Measurements from ENCODE around the gene MTFMT. TPM values are rescaled to one million over a fixed set of nuclear protein-coding genes. Genes with fewer than 3 reads are reported as not detected.
A peak's percentile ranks its signal among the peaks of the same experiment; 100 is the strongest.
"Not testable (repeated sequence)": the region's sequence is repeated elsewhere in the genome, so short reads cannot be mapped to it uniquely, and the experiment has no call there.

Gene MTFMT
- total and polyA plus RNA-seq, 2 experiments from 2014 or later = 16.8 to 18.2 TPM

DNA sequence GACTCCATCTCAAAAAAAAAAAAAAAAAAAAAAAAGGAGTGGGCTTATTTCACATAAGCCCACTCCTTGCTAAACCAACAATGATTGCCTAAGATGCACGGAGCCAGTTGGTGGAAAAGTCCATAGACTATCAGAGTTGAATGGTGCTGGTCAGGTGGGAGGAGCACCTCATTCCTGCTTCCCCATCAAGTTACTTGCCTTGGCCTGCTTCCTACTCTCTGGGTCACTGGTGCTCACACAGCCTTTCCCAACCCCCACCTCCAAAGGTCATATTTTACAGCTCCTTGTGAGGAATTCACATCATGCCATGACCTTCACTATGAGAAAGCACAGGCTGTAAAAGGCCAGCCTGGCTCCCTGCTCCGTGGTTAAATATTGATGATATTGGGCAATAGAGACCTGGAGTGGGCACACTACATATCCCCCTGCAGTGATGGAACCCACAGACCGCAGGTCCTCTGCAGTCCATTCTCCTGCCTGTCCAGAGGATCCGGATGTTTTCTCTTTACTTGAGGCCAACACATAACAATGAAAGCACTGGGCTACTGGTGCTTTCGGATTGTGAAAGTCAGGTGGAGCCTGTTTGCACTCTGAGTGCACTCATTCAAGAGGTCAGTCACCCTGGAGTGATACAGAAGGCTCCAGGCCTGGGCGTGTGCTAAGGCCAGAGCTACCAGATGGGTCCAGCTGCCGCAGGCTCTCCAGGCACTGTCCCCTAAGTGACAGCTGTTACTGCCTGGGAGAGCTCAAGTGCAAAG lies 15.5 kb upstream of the MTFMT start, which contains the start of gene SLC51B:
SLC51B (plus strand) TSS at position 664 of the 758 bp plus-strand sequence. CDS start 4,618 bp downstream, outside the sequence.
- Histone ChIP-seq H3K9me3 (ENCODE audit: low read depth) (no peaks in the 10 kb centered on the region), H3K4me3 (no peak within 1 kb of the TSS), H3K27ac (peak within 1 kb of the TSS; percentile 74), H3K27me3 (no peaks in the 10 kb centered on the region), H4K20me1 (ENCODE audit: insufficient read depth, poor library complexity, severe bottlenecking) (no peaks in the 10 kb centered on the region), H3K4me2 (peak within 1 kb of the TSS; percentile 57), H2AFZ (no peak within 1 kb of the TSS), H3K79me2 (peaks cover 13% of the 10 kb centered on the region), H3K9me2 (replicated peaks; ENCODE audit: insufficient read depth) (no peaks in the 10 kb centered on the region), H3K36me3 (replicated peaks; ENCODE audit: insufficient read depth, low read depth) (no peaks in the 10 kb centered on the region), H3K4me1 (ENCODE audit: insufficient read depth) (peaks cover 15% of the 10 kb centered on the region)
- TF ChIP-seq EZH2phosphoT487 (IDR thresholded peaks at IDR 0.05; ENCODE audit: low read depth, severe bottlenecking, unreplicated experiment) (no peak), EZH2 (IDR thresholded peaks at IDR 0.05; ENCODE audit: borderline replicate concordance) (no peak)
- TF ChIP-seq, protein P1, sequence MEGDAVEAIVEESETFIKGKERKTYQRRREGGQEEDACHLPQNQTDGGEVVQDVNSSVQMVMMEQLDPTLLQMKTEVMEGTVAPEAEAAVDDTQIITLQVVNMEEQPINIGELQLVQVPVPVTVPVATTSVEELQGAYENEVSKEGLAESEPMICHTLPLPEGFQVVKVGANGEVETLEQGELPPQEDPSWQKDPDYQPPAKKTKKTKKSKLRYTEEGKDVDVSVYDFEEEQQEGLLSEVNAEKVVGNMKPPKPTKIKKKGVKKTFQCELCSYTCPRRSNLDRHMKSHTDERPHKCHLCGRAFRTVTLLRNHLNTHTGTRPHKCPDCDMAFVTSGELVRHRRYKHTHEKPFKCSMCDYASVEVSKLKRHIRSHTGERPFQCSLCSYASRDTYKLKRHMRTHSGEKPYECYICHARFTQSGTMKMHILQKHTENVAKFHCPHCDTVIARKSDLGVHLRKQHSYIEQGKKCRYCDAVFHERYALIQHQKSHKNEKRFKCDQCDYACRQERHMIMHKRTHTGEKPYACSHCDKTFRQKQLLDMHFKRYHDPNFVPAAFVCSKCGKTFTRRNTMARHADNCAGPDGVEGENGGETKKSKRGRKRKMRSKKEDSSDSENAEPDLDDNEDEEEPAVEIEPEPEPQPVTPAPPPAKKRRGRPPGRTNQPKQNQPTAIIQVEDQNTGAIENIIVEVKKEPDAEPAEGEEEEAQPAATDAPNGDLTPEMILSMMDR (IDR thresholded peaks at IDR 0.05; ENCODE audit: poor library complexity) = no peak
- 47% methylated on average over 7 of the region's 7 CpGs for WGBS (ENCODE audit: low lambda C conversion rate, missing lambda C conversion rate)
- peak; percentile 75 for DNase-seq (ENCODE audit: low spot score)

DNA sequence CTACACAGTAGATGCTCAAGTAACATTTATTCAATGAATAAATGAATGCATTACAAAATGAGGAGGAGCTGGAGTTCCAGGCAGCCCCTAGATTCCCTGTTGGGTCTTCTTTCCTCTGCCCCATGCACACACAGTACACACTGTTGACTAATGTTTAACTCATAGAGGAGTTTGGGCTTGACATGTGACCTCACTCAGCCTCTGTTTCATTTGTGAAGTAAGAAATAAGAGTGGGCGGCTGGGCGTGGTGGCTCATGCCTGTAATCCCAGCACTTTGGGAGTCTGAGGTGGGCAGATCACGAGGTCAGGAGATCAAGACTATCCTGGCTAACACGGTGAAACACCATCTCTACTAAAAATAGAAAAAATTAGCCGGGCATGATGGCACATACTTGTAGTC lies 14.8 kb upstream of the MTFMT start:
- H3K4me2 ChIP-seq = peak overlapping the region; percentile 57
- peaks cover 15% of the 10 kb centered on the region for H3K4me1 ChIP-seq (ENCODE audit: insufficient read depth)
- not testable (repeated sequence) for H3K36me3 ChIP-seq (replicated peaks; ENCODE audit: insufficient read depth, low read depth); H4K20me1 ChIP-seq (ENCODE audit: insufficient read depth, poor library complexity, severe bottlenecking); H3K27me3 ChIP-seq; H2AFZ ChIP-seq; H3K9me2 ChIP-seq (replicated peaks; ENCODE audit: insufficient read depth); H3K4me3 ChIP-seq; H3K9me3 ChIP-seq (ENCODE audit: low read depth)
- WGBS (ENCODE audit: low lambda C conversion rate, missing lambda C conversion rate) = 73% methylated on average over 5 of the region's 5 CpGs
- peak; percentile 76 for DNase-seq (ENCODE audit: low spot score)
- H3K27ac ChIP-seq = peak overlapping the region; percentile 74
- H3K79me2 ChIP-seq = peaks cover 13% of the 10 kb centered on the region

DNA sequence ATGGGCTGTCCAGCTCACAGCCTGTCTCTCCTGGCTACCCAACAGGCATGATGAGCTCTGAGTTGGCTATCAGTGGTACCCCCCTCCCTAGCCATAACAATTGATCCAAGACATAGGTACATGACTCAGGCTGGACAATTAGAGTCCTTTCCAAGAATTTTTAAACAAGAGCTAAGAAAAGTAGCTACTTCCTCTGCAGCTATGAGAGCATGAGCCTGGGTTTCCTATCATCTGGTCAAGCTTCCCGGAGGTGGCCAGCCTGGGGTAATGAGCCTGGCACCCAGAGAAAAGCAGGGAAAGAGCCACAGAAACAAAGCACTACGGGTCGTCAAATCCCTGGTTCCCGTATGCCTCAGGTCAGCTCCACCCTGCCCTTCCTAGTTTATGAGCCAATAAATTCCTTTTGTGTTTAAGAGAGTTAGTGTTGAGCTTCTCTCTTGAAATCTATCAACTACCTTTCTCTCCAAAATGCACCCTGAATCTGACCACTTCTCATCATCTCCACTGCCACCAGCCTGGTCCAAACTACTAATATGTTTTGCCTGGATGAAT lies 13.4 kb upstream of the MTFMT start:
- H3K4me2 ChIP-seq = no peak overlapping the region

DNA sequence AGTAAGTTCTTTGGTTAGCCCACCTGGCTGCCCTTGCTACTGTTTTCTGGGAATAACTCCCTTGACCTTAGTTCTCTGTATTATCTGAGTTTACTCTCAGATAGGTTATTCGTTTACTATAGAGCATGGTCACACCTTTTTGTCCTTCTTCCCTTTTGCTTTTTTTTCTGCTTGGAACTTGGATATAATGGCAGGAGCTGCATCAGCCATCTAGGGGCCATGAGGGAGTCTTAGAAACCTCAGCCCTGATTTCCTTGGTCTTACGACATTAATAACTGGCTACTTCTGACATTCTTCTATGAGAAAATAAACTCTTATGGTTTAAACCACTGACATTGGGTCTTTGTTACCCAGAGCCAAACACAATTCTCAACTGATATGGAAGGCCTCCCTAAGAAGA lies 12.3 kb upstream of the MTFMT start:
- TF ChIP-seq EZH2phosphoT487 (IDR thresholded peaks at IDR 0.05; ENCODE audit: low read depth, severe bottlenecking, unreplicated experiment) (no peak), EZH2 (IDR thresholded peaks at IDR 0.05; ENCODE audit: borderline replicate concordance) (no peak)
- TF ChIP-seq, protein P1 (IDR thresholded peaks at IDR 0.05; ENCODE audit: poor library complexity) = no peak
- Histone ChIP-seq H3K79me2 (peaks cover 4% of the 10 kb centered on the region), H3K27ac (no peak overlapping the region), H3K4me2 (no peak overlapping the region), H3K27me3 (no peaks in the 10 kb centered on the region), H3K9me2 (replicated peaks; ENCODE audit: insufficient read depth) (no peaks in the 10 kb centered on the region), H2AFZ (no peak overlapping the region), H3K9me3 (ENCODE audit: low read depth) (no peaks in the 10 kb centered on the region), H3K4me1 (ENCODE audit: insufficient read depth) (peaks cover 22% of the 10 kb centered on the region), H3K36me3 (replicated peaks; ENCODE audit: insufficient read depth, low read depth) (no peaks in the 10 kb centered on the region), H4K20me1 (ENCODE audit: insufficient read depth, poor library complexity, severe bottlenecking) (no peaks in the 10 kb centered on the region), H3K4me3 (no peak overlapping the region)
- no peak for DNase-seq (ENCODE audit: low spot score)
- WGBS (ENCODE audit: low lambda C conversion rate, missing lambda C conversion rate) = 90% methylated on average over 2 of the region's 2 CpGs

More for the DNA sequence above, 13.4 kb upstream of the MTFMT start:
- no peaks in the 10 kb centered on the region for H3K36me3 ChIP-seq (replicated peaks; ENCODE audit: insufficient read depth, low read depth)
- no peaks in the 10 kb centered on the region for H3K9me3 ChIP-seq (ENCODE audit: low read depth)
- no peaks in the 10 kb centered on the region for H3K27me3 ChIP-seq
- DNase-seq (ENCODE audit: low spot score) = no peak
- TF ChIP-seq EZH2 (IDR thresholded peaks at IDR 0.05; ENCODE audit: borderline replicate concordance) (no peak), EZH2phosphoT487 (IDR thresholded peaks at IDR 0.05; ENCODE audit: low read depth, severe bottlenecking, unreplicated experiment) (no peak)
- TF ChIP-seq, protein P1 (IDR thresholded peaks at IDR 0.05; ENCODE audit: poor library complexity) = no peak
- H2AFZ ChIP-seq = no peak overlapping the region
- H3K4me1 ChIP-seq (ENCODE audit: insufficient read depth) = peaks cover 15% of the 10 kb centered on the region
- no peaks in the 10 kb centered on the region for H4K20me1 ChIP-seq (ENCODE audit: insufficient read depth, poor library complexity, severe bottlenecking)
- peak overlapping the region; percentile 74 for H3K27ac ChIP-seq
- 26% methylated on average over 4 of the region's 4 CpGs for WGBS (ENCODE audit: low lambda C conversion rate, missing lambda C conversion rate)
- no peak overlapping the region for H3K4me3 ChIP-seq
- no peaks in the 10 kb centered on the region for H3K9me2 ChIP-seq (replicated peaks; ENCODE audit: insufficient read depth)
- H3K79me2 ChIP-seq = peaks cover 13% of the 10 kb centered on the region

All from hepatocyte (in vitro differentiated cells).